ENCODE measurements around the gene P4HB.

DNA sequence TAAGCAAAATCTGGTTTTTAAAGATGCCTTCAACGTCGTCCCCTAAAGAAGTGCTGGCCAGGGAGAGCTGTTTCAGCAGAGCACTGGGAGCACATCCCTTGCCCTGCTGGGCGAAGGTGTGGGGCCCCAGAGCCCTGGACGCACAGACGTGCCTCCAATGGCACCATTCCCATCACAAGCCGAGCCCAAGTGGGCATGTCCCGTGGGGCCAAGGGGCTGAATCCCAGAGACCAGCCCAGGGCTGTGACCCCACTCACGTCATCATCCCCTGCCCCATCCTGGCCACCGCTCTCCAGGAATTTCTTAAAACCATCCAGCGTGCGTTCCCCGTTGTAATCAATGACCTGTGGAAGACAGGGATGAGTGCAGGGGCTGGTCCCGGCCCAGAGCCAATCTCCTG lies 15.4 kb downstream of the P4HB start:
- TF ChIP-seq POLR2AphosphoS5 (IDR thresholded peaks at IDR 0.05) = no peak
- TF ChIP-seq, protein P1, sequence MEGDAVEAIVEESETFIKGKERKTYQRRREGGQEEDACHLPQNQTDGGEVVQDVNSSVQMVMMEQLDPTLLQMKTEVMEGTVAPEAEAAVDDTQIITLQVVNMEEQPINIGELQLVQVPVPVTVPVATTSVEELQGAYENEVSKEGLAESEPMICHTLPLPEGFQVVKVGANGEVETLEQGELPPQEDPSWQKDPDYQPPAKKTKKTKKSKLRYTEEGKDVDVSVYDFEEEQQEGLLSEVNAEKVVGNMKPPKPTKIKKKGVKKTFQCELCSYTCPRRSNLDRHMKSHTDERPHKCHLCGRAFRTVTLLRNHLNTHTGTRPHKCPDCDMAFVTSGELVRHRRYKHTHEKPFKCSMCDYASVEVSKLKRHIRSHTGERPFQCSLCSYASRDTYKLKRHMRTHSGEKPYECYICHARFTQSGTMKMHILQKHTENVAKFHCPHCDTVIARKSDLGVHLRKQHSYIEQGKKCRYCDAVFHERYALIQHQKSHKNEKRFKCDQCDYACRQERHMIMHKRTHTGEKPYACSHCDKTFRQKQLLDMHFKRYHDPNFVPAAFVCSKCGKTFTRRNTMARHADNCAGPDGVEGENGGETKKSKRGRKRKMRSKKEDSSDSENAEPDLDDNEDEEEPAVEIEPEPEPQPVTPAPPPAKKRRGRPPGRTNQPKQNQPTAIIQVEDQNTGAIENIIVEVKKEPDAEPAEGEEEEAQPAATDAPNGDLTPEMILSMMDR (IDR thresholded peaks at IDR 0.05) = no peak
- TF ChIP-seq POLR2A (IDR thresholded peaks at IDR 0.05) = no peak
